ENCODE measurements around the gene SASS6.

DNA sequence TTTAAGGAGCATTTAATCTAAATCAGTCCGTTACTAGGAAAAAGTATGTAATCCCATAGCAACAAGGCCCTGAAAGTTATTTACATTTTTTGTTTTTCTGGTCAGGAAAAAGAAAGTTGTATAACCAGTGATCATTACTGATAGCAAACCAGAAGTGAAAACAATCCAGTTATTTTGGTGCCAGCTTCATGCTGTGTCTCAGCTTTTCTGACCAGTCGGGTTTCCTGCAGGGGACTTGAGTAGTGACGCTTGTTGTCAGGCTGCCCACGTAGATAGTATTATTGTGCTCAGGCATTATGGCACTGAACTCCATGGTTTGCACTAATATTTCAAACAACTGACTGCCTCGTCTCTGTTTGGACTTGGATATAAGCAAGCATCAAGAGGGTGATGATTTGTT lies 55.2 kb downstream of the SASS6 start:
- TF ChIP-seq, protein P1, sequence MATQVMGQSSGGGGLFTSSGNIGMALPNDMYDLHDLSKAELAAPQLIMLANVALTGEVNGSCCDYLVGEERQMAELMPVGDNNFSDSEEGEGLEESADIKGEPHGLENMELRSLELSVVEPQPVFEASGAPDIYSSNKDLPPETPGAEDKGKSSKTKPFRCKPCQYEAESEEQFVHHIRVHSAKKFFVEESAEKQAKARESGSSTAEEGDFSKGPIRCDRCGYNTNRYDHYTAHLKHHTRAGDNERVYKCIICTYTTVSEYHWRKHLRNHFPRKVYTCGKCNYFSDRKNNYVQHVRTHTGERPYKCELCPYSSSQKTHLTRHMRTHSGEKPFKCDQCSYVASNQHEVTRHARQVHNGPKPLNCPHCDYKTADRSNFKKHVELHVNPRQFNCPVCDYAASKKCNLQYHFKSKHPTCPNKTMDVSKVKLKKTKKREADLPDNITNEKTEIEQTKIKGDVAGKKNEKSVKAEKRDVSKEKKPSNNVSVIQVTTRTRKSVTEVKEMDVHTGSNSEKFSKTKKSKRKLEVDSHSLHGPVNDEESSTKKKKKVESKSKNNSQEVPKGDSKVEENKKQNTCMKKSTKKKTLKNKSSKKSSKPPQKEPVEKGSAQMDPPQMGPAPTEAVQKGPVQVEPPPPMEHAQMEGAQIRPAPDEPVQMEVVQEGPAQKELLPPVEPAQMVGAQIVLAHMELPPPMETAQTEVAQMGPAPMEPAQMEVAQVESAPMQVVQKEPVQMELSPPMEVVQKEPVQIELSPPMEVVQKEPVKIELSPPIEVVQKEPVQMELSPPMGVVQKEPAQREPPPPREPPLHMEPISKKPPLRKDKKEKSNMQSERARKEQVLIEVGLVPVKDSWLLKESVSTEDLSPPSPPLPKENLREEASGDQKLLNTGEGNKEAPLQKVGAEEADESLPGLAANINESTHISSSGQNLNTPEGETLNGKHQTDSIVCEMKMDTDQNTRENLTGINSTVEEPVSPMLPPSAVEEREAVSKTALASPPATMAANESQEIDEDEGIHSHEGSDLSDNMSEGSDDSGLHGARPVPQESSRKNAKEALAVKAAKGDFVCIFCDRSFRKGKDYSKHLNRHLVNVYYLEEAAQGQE (IDR thresholded peaks at IDR 0.05; ENCODE audit: borderline replicate concordance) = no peak
- TF ChIP-seq EP300 (conservative IDR thresholded peaks at IDR 0.05; ENCODE audit: poor library complexity, severe bottlenecking) (no peak), EZH2 (IDR thresholded peaks at IDR 0.05; ENCODE audit: borderline replicate concordance, insufficient read depth, low read length, poor library complexity, severe bottlenecking) (no peak)

Data from neural cell (in vitro differentiated cells).